ENCODE measurements around the gene TFAP2E.

GRCh38 chr1:35573198-35574124 lies at the start of gene TFAP2E:
- no peak for TF ChIP-seq CTCF (IDR thresholded peaks at IDR 0.05; ENCODE audit: low read depth, low read length)
- TF ChIP-seq EZH2phosphoT487 (IDR thresholded peaks at IDR 0.05; ENCODE audit: low read depth) = no peak
